GM18951 (cell line): ENCODE results near the gene ITGA3.
"Not testable (repeated sequence)": the region's sequence is repeated elsewhere in the genome, so short reads cannot be mapped to it uniquely, and the experiment has no call there.

Source experiments
- POLR2A ChIP-seq: IDR thresholded peaks from 4 replicates; pipeline ENCODE4 v1.6.1; 2011; ENCODE audit warnings: mild to moderate bottlenecking; ENCODE audit not compliant: insufficient read length, insufficient read depth; ENCODE audit errors: extremely low read depth
- in situ Hi-C: fragments of 300-500 bp; cut with MboI; formaldehyde crosslinking; loops from one replicate; pipeline ENCODE4 v1.12.0; 2022; ENCODE audit warnings: low sequenced_read_pairs, mixed read lengths, inconsistent platforms; ENCODE audit not compliant: unreplicated experiment

Gene ITGA3

DNA sequence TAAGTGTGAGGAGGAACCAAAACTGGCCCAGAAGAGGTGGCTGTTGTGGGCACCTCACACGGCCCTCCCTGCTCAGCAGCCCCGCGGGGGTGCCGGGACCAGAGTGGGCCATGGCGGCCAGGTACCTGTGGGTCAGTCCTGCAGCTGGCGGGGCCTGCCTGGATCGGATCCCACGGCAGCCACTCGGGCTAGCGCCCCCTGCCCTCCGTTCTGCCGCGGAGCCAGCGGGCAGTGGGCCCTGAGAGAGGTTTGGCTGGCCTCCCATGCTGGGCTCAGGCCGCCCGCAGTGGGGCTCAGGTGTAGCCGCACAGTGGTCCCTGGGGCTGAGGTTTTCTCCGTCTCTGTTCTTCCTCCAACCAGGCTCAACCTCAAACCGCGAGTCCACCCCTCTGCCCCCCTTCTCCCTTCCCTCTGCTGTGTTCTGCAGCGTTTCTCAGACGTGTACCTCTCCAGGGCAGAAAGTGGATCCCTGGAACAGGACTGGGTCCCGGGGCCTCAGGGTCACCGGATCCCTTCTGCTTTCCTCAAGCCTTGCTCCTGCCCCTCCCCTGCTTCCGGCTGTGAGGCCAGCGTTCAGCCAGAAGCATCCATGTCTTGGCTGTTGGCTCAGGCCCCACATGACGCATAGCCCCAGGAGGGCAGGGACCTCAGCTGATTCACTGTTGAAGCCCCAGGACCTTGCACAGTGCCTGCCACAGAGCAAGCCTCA is 28.6 kb upstream of the ITGA3 start:
- TF ChIP-seq POLR2A, result no peak
- in situ Hi-C loops, result no loop called here

- in situ Hi-C loops, result no loop called here
- no peak for TF ChIP-seq POLR2A
Measured at GRCh38 chr17:50027881-50028735, 27.8 kb upstream of the ITGA3 start.

- no peak for TF ChIP-seq POLR2A
- in situ Hi-C loops, result no loop called here
Measured at GRCh38 chr17:50028736-50029120, 27.2 kb upstream of the ITGA3 start.

- in situ Hi-C loops, result no loop called here
- no peak for TF ChIP-seq POLR2A
Measured at GRCh38 chr17:50029185-50029584, 26.7 kb upstream of the ITGA3 start.

- TF ChIP-seq POLR2A, result no peak
- in situ Hi-C loops, result no loop called here
Measured at GRCh38 chr17:50033316-50033715, 22.6 kb upstream of the ITGA3 start.

DNA sequence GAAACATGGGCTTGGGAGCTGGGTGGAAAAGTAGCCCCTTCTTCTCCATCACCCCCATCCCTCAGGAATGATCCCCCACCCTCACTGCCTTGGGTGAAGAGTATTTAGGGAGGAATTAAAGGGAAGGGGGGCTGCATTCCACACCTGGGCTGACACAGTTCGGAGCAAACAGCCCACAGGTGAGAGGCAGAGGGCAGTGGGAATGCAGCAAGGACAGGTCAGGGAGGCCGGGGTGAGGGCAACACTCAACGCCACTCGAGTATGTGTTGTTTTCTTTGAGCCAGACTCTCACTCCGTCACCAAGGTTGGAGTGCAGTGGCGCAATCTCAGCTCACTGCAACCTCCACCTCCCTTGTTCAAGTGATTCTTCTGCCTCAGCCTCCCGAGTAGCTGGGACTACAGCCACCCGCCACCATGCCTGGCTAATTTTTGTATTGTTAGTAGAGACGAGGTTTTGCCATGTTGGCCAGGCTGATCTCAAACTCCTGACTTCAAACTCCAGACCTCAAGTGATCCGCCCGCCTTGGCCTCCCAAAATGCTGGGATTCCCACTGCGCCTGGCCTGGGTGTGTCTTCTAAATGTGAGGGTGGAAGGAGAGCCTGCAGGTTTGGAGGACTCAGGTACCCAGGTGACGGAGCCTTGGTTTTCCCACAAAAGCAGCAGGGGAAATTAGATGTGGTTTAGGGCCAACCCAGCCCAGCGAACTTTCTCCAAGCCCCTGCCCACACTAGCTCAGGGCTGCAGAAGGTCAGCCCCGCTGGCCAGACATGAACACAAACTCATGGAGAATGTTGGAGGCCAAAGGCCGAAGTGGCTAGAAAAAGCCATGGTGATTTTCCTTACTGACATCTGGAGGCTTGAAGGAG is 21.2 kb upstream of the ITGA3 start:
- in situ Hi-C loops, result no loop called here

GRCh38 chr17:50035421-50035879 is 20.5 kb upstream of the ITGA3 start:
- in situ Hi-C loops, result no loop called here
- TF ChIP-seq POLR2A, result no peak

More for the DNA sequence above, 21.2 kb upstream of the ITGA3 start:
- no peak for TF ChIP-seq POLR2A

- TF ChIP-seq POLR2A, result no peak
- in situ Hi-C loops, result no loop called here
Measured at GRCh38 chr17:50035945-50036344, 20.0 kb upstream of the ITGA3 start.

DNA sequence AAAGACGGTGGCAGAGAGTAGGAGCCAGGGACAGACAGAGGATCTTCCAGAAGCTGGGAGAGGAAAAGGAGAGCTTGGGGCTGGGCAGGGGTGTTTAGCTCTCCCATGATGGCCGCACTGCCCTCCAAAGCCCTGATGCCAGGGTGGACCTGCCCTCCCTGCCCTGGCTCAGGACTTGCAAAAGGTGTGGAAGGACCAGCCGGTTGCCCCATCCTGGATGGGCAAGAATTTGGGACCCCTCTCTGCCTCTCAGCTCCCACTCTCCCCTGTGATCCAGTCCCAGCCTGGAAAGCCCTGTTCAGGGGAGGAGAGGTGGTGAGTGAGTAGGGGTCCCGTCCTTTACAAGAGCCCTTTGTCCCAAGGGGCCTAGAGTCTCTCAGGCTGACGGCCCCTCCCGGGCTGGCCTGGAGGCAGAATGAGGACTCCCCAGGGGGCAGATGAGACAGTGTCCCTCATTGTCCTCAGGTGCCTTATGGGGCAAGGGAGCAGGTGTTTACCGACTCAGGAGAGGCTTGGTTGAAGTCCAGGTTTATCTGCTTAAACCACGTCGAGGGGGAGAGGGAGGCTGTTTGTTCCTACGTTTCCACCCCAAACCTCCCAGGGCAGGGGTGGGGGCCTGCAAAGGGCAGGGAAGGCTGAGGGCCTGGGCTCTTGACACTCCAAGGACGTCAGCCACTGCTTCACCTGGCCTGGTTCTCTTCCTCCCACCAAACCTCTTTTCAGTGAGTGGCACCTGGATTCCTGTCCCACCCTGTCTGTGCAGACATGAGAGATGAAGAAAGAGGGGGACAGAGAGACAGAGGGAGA is 19.3 kb upstream of the ITGA3 start:
- no peak for TF ChIP-seq POLR2A
- in situ Hi-C loops, result no loop called here

- no peak for TF ChIP-seq POLR2A
- in situ Hi-C loops, result no loop called here
Measured at GRCh38 chr17:50037321-50038107, 18.4 kb upstream of the ITGA3 start.

- TF ChIP-seq POLR2A, result no peak
- in situ Hi-C loops, result no loop called here
Measured at GRCh38 chr17:50039058-50039457, 16.9 kb upstream of the ITGA3 start.

- in situ Hi-C loops, result not testable (repeated sequence)
Measured at GRCh38 chr17:50040496-50040895, 15.4 kb upstream of the ITGA3 start.

- in situ Hi-C loops, result no loop called here
- TF ChIP-seq POLR2A, result no peak
Measured at GRCh38 chr17:50042211-50042610, 13.7 kb upstream of the ITGA3 start.
